MG63 (cell line): ENCODE data around the gene TUBAL3. TPM values are rescaled to one million over a fixed set of nuclear protein-coding genes. Genes with fewer than 3 reads are reported as not detected.

Source experiments
- DNase-seq: peaks from one replicate; pipeline ENCODE4 v3.0.0-alpha.2; 2020
- H3K27me3 ChIP-seq: fragments of 250-450 bp; sonication (Bioruptor Pico); 2 replicates; pipeline ENCODE4 v1.5.1; 2020; ENCODE audit warnings: mild to moderate bottlenecking, moderate library complexity
- H3K36me3 ChIP-seq: fragments of 250-450 bp; sonication (Bioruptor Pico); 2 replicates; pipeline ENCODE4 v1.5.1; 2020; ENCODE audit warnings: mild to moderate bottlenecking, moderate library complexity
- H3K4me3 ChIP-seq: fragments of 250-450 bp; sonication (Bioruptor Pico); 2 replicates; pipeline ENCODE4 v1.5.1; 2020; ENCODE audit warnings: mild to moderate bottlenecking, moderate library complexity
- H3K9me3 ChIP-seq: fragments of 250-450 bp; sonication (Bioruptor Pico); 2 replicates; pipeline ENCODE4 v1.5.1; 2020; ENCODE audit warnings: mild to moderate bottlenecking, moderate library complexity
- total RNA-seq: library from RNA; depleted of rRNA; stranded (reverse); fragments of >200 nt; shearing (Covaris generic); gene quantifications from 2 replicates; pipeline ENCODE4 v1.2.3, GENCODE V29; 2014; ENCODE audit warnings: low replicate concordance; rRNA removed

TUBAL3 gene
- total RNA-seq, 1 experiment from 2014 or later: not detected

DNA sequence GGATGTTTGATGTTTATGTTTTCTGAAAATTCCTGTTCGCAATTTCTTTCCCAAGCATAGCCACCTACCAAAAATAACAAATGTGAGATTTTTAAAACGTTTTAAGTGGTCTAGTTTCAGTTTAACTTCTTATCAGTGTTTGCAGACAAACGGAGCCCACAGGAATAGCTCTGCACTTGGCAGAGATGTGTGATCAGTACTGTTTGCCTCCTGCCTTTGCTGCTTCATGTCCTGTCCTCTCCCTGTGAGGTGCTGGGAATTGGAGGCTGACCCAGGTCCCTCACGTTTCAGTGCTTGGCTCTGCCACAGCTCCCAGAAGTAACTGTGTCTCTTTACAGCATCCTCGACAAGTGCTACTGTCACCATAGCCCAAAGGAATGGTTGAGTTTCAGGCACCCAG, 38.7 kb downstream of the TUBAL3 start:
- Histone ChIP-seq H3K36me3 (no peaks in the 10 kb centered on the region), H3K27me3 (no peaks in the 10 kb centered on the region), H3K4me3 (no peak overlapping the region), H3K9me3 (no peaks in the 10 kb centered on the region)
- no peak for DNase-seq

DNA sequence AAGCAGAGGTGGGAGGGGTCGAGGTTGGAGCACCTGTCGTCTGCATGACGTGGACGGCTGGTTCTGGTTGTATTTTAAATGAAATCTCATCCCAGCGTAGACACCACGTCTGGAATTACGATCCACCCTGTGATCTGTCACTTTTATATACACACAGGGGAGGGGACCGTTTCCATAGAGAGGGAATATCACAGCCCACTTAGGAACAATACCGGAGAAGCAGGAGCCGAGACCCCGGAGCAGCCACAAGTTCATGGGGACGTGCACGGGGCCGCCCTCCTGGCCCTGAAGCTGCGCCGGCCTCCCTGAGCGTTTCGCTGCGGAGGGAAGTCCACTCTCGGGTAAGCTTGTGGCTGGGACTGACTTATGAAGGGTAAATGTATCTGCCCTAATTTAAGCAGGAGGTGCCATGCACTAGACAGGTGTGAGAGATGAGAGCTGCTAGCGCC, 39.7 kb downstream of the TUBAL3 start, which contains the start of gene UCN3:
Gene UCN3 (plus strand): TSS at position 77 of the 449 bp plus-strand sequence. CDS start 8,755 bp downstream, outside the sequence.
- Histone ChIP-seq H3K4me3 (no peak within 1 kb of the TSS), H3K27me3 (no peaks in the 10 kb centered on the region), H3K9me3 (no peaks in the 10 kb centered on the region), H3K36me3 (no peaks in the 10 kb centered on the region)
- no peak for DNase-seq

DNA sequence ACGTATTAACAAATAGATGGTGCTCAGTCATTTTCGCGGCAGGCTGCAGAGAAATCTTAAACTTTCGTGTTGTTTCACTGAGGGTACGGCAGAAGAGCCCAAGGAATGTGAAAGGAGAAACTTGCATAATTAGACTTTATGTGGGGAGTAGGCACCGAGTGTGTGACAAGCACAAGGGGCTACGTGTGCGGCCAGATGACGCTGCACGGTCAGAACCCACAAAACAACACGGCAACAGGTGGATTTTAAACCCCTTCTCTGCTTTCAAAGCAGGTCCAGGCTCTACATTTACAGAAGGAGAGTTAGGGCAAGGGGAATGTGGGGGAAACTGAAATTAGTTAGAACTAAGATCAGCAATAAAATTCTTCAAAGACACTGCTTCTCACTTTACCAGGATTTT, 40.3 kb downstream of the TUBAL3 start:
- DNase-seq: no peak
- H3K36me3 ChIP-seq: no peaks in the 10 kb centered on the region
- no peaks in the 10 kb centered on the region for H3K27me3 ChIP-seq
- no peaks in the 10 kb centered on the region for H3K9me3 ChIP-seq
- H3K4me3 ChIP-seq: no peak overlapping the region

DNA sequence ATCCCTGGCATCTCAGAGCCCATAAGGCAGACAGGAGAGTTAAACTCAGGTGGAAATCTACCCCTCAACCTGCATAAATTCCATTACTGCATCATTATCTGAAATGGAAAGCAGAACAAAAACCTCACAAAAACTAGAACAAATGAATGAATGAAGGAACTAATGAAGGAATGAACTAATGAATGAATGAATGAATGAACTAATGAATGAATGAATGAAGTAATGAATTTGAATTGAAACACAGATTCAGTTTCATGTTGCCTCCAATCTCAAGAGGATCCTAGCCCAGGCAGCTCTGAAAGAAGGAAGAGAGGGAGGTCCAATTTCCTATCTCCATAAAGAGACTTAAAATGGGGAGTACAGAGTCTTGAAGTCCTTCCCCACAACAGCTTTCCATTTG, 41.8 kb downstream of the TUBAL3 start:
- Histone ChIP-seq H3K36me3 (no peaks in the 10 kb centered on the region), H3K27me3 (no peaks in the 10 kb centered on the region), H3K4me3 (no peak overlapping the region), H3K9me3 (no peaks in the 10 kb centered on the region)
- no peak for DNase-seq

DNA sequence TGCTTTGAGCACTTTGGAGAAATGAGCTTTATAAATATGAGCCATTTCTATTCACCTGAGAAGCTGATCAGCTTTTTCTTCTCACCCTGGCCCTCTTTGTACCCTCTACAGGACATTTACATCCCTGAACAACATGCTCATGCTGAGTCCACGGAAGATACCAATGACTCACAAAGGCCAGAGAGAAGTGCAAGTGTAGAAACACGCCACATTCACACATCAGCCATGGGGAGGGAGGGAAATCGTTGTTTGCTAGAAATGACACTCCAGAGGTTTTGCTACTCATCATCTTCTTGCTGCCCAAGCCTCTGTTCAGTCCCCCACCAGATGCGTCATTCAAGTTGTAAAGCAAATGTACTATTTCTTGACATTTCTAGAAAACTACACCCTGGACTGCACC, 42.7 kb downstream of the TUBAL3 start:
- H3K9me3 ChIP-seq: no peaks in the 10 kb centered on the region

DNA sequence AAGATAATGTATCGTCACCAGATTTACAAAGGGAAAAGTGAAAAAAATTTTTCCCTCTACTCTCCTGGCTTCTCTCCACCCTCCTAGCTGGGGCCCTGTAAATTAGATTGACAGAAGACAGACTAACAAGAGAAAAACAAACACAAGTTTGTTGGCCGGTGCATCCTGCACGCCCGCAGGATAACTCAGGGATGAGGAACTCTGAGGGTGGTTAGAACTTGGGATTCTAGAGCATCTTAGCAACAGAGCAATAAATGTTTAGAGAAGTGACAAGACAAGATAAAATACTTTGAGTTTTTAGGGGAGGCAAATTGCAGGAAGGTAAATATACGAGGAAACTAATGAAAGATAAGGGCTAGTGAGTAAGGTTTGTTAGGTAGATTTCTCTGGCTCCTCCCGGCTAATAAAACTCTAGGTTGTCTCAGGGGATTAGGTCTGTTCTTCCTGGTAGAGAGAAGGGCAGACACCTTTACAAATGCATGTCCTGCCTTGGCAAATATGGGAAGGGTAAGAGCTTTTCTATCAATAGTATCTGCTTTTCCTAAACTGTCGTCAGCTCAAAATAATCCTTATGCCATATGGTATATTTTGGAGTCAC, 44.2 kb downstream of the TUBAL3 start:
- H3K4me3 ChIP-seq: no peak overlapping the region
- no peaks in the 10 kb centered on the region for H3K36me3 ChIP-seq
- no peaks in the 10 kb centered on the region for H3K27me3 ChIP-seq
- DNase-seq: no peak
- no peaks in the 10 kb centered on the region for H3K9me3 ChIP-seq

More for the DNA sequence above, 42.7 kb downstream of the TUBAL3 start:
- Histone ChIP-seq H3K36me3 (no peaks in the 10 kb centered on the region), H3K27me3 (no peaks in the 10 kb centered on the region), H3K4me3 (no peak overlapping the region)
- no peak for DNase-seq

DNA sequence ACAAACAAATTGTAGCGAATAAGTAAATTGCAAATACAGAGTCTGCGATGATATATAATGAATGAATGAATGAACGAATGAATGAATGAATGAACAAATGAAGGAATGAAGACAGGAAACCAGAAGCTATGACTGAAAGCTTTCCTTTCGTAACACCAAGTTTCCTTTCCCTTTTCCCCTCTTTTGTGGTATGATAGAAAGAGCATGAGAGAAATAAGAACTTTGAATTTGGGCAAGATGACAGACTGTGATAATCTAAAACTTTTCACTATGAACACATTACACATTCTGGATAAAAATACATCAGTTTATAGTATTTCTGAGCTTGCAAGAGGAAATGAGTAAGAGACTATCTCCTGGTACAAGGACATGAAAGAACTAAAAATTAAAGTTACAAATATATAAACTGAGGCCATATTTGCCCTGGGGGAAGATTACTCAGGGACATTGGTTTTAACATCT, 48.3 kb downstream of the TUBAL3 start:
- DNase-seq: no peak

DNA sequence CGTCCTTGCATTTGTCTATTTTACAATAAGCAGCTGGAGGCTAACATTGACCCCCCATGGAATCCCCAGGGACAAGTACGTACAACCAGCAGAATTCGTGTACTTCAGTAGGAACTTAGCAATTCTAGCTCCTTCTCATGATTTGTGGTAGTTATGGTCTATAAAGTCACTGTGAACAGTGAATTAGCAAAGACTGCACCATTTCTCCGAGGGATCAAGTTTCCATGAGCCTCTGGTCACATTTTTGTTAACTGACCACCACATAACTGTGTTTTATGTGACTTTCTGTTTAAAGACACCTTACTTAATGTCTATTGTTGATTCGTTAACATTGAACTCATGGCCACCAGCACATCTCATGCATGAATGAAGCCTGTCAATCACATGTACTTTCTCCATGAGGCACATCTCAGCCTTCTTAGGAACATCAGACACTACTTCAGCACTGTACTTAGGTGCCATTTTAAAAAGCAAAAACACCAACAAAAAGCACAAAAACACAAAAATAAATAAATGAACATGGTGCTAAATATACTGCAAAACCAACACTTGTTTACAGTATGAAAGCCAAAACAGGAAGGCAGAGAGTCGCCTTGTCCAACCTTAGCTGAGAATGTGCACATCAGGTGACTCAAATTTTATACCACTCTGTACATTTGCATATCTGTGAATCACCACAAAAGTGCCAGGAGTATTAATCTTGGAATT, 48.9 kb downstream of the TUBAL3 start:
- no peaks in the 10 kb centered on the region for H3K36me3 ChIP-seq
- no peak overlapping the region for H3K4me3 ChIP-seq
- H3K9me3 ChIP-seq: no peaks in the 10 kb centered on the region
- H3K27me3 ChIP-seq: no peaks in the 10 kb centered on the region
- no peak for DNase-seq

More for the DNA sequence above, 48.3 kb downstream of the TUBAL3 start:
- no peaks in the 10 kb centered on the region for H3K36me3 ChIP-seq
- no peak overlapping the region for H3K4me3 ChIP-seq
- no peaks in the 10 kb centered on the region for H3K9me3 ChIP-seq
- no peaks in the 10 kb centered on the region for H3K27me3 ChIP-seq

DNA sequence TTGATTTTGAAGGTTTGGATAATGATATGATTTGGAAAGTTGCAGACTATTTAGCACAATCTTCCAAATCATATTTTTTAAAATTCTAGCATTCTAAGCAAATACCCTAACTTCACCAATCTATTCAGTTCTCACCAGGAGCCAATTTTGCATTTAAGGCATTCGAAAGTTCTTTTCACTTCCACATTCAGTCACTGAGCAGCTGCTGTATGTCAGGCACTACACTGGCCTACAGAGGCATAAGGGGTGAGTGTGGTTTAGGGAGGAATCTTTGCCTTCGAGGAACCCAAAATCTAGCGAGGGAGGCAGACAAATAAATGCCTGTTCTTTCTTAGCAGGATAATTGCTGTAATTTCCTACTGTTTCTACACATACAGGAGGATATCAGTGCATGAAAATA, 50.6 kb downstream of the TUBAL3 start:
- no peaks in the 10 kb centered on the region for H3K9me3 ChIP-seq
- no peaks in the 10 kb centered on the region for H3K27me3 ChIP-seq
- no peak for DNase-seq
- no peaks in the 10 kb centered on the region for H3K36me3 ChIP-seq
- no peak overlapping the region for H3K4me3 ChIP-seq

DNA sequence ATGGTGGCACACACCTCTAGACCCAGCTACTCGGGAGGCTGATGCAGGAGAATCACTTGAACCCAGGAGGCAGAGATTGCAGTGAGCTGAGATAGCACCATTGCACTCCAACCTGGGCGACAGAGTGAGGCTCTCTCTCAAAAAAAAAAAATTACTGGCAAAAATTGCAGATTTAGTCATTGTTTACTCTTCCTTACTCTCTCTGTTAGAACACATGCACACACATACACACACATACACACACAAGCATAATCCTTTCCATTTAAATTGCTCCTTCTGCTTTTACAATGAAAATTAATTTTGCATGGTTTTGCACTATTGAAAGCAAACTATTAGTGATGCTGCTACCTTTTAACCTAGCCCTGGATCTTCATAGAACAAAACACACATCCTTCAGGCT, 55.3 kb downstream of the TUBAL3 start:
- Histone ChIP-seq H3K4me3 (no peak overlapping the region), H3K36me3 (no peaks in the 10 kb centered on the region), H3K27me3 (no peaks in the 10 kb centered on the region), H3K9me3 (no peaks in the 10 kb centered on the region)
- DNase-seq: no peak

DNA sequence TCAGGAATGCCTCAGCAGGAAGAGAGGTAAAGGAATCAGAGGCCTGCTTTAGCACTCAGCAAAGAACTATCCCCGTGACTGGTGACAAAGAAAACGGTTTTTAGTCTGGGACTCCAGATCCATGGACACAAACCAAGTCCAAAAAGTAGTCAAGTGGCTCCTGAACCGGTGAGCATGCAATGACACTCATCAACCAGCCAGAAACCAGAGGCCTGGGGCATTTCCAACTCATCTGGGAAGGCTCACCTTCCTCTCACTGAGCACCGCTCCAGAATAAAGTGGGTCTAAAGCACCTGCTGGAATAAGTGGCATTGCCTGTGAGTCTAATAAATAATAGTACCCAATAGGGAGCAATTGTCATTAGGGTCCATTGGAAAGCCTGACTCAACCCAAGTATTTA, 57.7 kb downstream of the TUBAL3 start:
- no peak overlapping the region for H3K4me3 ChIP-seq
- no peak for DNase-seq
- H3K27me3 ChIP-seq: no peaks in the 10 kb centered on the region

DNA sequence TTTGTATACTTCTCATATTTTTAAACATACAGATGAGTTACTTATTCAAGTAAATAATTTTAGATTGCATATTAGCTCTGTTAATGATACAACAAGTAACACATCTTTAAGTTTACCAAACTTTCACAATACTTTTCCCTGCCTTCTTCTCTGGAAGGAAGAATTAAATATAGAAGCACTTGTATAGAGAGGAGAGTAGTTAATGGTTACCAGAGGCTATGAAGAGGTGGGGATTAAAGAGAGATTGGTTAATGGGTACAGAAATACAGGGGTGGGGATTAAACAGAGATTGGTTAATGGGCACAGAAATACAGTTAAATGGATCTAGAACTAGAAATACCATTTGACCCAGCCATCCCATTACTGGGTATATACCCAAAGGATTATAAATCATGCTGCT, 59.9 kb downstream of the TUBAL3 start:
- Histone ChIP-seq H3K36me3 (no peaks in the 10 kb centered on the region), H3K4me3 (no peak overlapping the region), H3K27me3 (no peaks in the 10 kb centered on the region), H3K9me3 (no peaks in the 10 kb centered on the region)
- no peak for DNase-seq

More for the DNA sequence above, 57.7 kb downstream of the TUBAL3 start:
- Histone ChIP-seq H3K9me3 (no peaks in the 10 kb centered on the region), H3K36me3 (no peaks in the 10 kb centered on the region)

DNA sequence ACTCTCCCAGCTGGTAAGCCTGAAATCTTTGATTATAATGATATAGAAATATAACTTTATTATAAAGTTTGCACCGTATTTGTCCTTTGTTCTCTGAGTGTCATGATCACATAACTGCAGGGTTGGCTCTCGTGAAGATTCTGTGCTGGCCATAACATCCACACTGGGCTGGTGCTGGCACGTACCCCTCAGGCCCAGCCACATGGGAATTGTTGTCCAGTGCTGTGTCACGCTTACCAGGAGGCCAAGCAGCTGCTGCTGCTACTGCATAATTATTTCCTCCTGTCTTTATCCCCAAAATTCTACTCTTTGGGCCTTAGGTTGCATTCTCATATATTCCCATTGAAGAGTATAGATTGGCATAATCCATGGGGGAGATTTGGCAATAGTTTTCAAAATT, 60.6 kb downstream of the TUBAL3 start:
- no peaks in the 10 kb centered on the region for H3K27me3 ChIP-seq
- no peak for DNase-seq
- H3K36me3 ChIP-seq: no peaks in the 10 kb centered on the region
- H3K9me3 ChIP-seq: no peaks in the 10 kb centered on the region
- H3K4me3 ChIP-seq: no peak overlapping the region

DNA sequence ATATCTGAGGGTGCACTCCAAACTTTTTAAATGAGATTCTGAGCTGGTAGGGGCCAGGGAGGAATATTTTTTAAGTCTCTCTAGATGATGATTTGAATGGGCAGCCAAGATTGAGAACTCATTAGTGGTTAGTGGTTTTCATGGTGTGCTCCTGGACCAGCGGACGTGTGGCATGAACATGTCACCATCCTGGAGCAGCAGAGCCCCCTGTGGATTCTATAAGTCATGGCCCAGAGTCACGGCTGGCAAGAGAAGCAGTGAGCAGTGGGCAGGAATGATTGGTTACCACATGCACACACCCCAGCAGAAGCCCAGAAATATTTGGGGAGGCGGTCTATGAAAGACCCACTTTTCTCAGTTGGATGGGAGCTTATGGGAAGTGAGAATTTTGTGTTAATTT, 61.1 kb downstream of the TUBAL3 start:
- Histone ChIP-seq H3K9me3 (no peaks in the 10 kb centered on the region), H3K27me3 (no peaks in the 10 kb centered on the region), H3K4me3 (no peak overlapping the region), H3K36me3 (no peaks in the 10 kb centered on the region)
- DNase-seq: no peak

Other genes starting within 250 kb of the TUBAL3 start
- not detected in 2 replicates for gene AKR1C8, start 219.7 kb downstream of the TUBAL3 start, total RNA-seq
- not detected in 2 replicates for gene AKR1C4, start 208.0 kb downstream of the TUBAL3 start, total RNA-seq
- gene UCN3, start 39.9 kb downstream of the TUBAL3 start, total RNA-seq: not detected in 2 replicates
- gene NET1, start 7.7 kb upstream of the TUBAL3 start, total RNA-seq: 9.3 and 18.4 TPM in 2 replicates
- not detected in 2 replicates for gene CALML5, start 94.7 kb upstream of the TUBAL3 start, total RNA-seq
- gene CALML3, start 120.1 kb upstream of the TUBAL3 start, total RNA-seq: not detected in 2 replicates